Sigmoid colon (tissue), 7 donors: Measurements from ENCODE around the gene CD24. TPM values are rescaled to one million over a fixed set of nuclear protein-coding genes. Genes with fewer than 3 reads are reported as not detected.
"Not testable (repeated sequence)": the region's sequence is repeated elsewhere in the genome, so short reads cannot be mapped to it uniquely, and the experiment has no call there.

ENCODE experiments used
- DNase-seq: peaks from one replicate; pipeline ENCODE4 v3.0.0-alpha.2; 2019
- H3K27ac ChIP-seq, 4 donors: fragments of 200-600 bp; sonication (generic); one replicate each; pipeline ENCODE4 v1.5.1; 2016 to 2019; ENCODE audit warnings: mild to moderate bottlenecking in 1 of 4
- H3K27me3 ChIP-seq, 3 donors: fragments of 200-600 bp; sonication (generic); one replicate each; pipeline ENCODE4 v1.5.1; 2019; ENCODE audit warnings: mild to moderate bottlenecking in 1 of 3
- H3K36me3 ChIP-seq, 4 donors: fragments of 200-600 bp; sonication (generic); one replicate each; pipeline ENCODE4 v1.5.1; 2016 to 2019
- H3K4me1 ChIP-seq, 4 donors: fragments of 200-600 bp; sonication (generic); one replicate each; pipeline ENCODE4 v1.5.1; 2017 to 2019
- H3K4me3 ChIP-seq, 4 donors: fragments of 200-600 bp; sonication (generic); one replicate each; pipeline ENCODE4 v1.5.1; 2017 to 2019; ENCODE audit warnings: mild to moderate bottlenecking in 2 of 4, moderate library complexity in 1 of 4
- H3K9me3 ChIP-seq, 4 donors: fragments of 200-600 bp in 3 of 4; sonication (generic) in 3 of 4; one replicate each; pipeline versions ENCODE4 v1.5.1 to v1.6.1; 2013 to 2019
- CTCF ChIP-seq, 4 experiments: fragments of 450-650 bp in 3 of 4; fragments of 200-600 bp in 1 of 4; IDR thresholded peaks; one replicate each; pipeline ENCODE4 v1.5.1; 2016 to 2019; ENCODE audit warnings: antibody characterized with exemption in 4 of 4, mild to moderate bottlenecking in 3 of 4, moderate library complexity in 2 of 4
- EP300 ChIP-seq, 4 donors: sonication (generic); formaldehyde crosslinking; IDR thresholded peaks; one replicate each; pipeline ENCODE4 v1.6.1; 2017; ENCODE audit warnings: antibody characterized with exemption in 4 of 4
- POLR2A ChIP-seq, 2 donors: fragments of 450-650 bp; IDR thresholded peaks; one replicate each; pipeline ENCODE4 v1.6.1; 2016; ENCODE audit warnings: antibody characterized with exemption in 2 of 2, mild to moderate bottlenecking in 2 of 2, moderate library complexity in 2 of 2
- POLR2AphosphoS5 ChIP-seq, 4 donors: sonication (generic); formaldehyde crosslinking; IDR thresholded peaks; one replicate each; pipeline ENCODE4 v1.6.1; 2017; ENCODE audit warnings: antibody characterized with exemption in 4 of 4
- WGBS, 2 donors: extraction: QIAGEN DNeasy Blood & Tissue Kit; methylation state at CpG; one replicate each; pipeline ENCODE4 v1.1.7; 2013; 5-methylcytosine and 5-hydroxymethylcytosine counted together
- intact Hi-C: fragments of 100-400 bp; cut with DNase I; formaldehyde crosslinking; loops from one replicate; pipeline ENCODE4 v1.15.1; 2023
- polyA plus RNA-seq, 3 donors: library from polyadenylated mRNA; stranded (reverse); fragments of 200-250 nt; gene quantifications; one replicate each; pipeline ENCODE4 v1.2.3, GENCODE V29; 2013
- total RNA-seq, 4 donors: library from RNA; depleted of rRNA; stranded (reverse); fragments of >200 nt; gene quantifications; one replicate each; pipeline ENCODE4 v1.1.0, GENCODE V29; 2016
- donor health status: healthy with polysubstance abuse.
- donor health status: Bipolar disorder and iron deficiency.
- donor health status: healthy.

The CD24 gene
- total RNA-seq (10 to 100 TPM in 1 of 4 donors, 1 to 10 TPM in 3; 1.2 to 13.2 (median 3.9) TPM), polyA plus RNA-seq (1,000 to 10,000 TPM in 1 of 3 donors, 100 to 1,000 TPM in 2; 850 to 1,379 (median 865) TPM)

GRCh38 chr6:106974336-106974998 lies at the start of gene CD24:
CD24 (minus strand) TSS chr6:106974729; CDS start chr6:106974646, 83 bp downstream.
- intact Hi-C loops, result no loop called here
- Histone ChIP-seq H3K4me1 (peaks cover 0 to 27% (median 23%) of the 10 kb centered on the region in 4 donors), H3K9me3 (no peaks in the 10 kb centered on the region), H3K27ac (peak within 1 kb of the TSS in 1 of 4 donors; percentile 5), H3K36me3 (no peaks in the 10 kb centered on the region), H3K27me3 (peaks cover 24 to 70% (median 28%) of the 10 kb centered on the region in 3 donors), H3K4me3 (peak within 1 kb of the TSS; percentile 19 to 61 (median 48))
- DNase-seq, result no peak
- TF ChIP-seq EP300 (IDR thresholded peaks at IDR 0.05) (no peak), POLR2A (IDR thresholded peaks at IDR 0.05) (no peak), POLR2AphosphoS5 (IDR thresholded peaks at IDR 0.05) (peak in 1 of 4 donors; percentile 26), CTCF (IDR thresholded peaks at IDR 0.05) (no peak)
- WGBS, 2 donors, result 1% methylated on average over 73 of the region's 73 CpGs

- no peak for DNase-seq
- TF ChIP-seq EP300 (IDR thresholded peaks at IDR 0.05), result no peak
- TF ChIP-seq CTCF (IDR thresholded peaks at IDR 0.05), result no peak
- intact Hi-C loops, result no loop called here
- Histone ChIP-seq H3K36me3 (no peaks in the 10 kb centered on the region), H3K27me3 (no peaks in the 10 kb centered on the region), H3K27ac (no peak overlapping the region), H3K9me3 (no peaks in the 10 kb centered on the region), H3K4me1 (no peaks in the 10 kb centered on the region), H3K4me3 (no peak overlapping the region)
- 82 to 85% methylated on average over 1 of the region's 1 CpG for WGBS, 2 donors
Measured at GRCh38 chr6:107021446-107022185, 47.1 kb upstream of the CD24 start.

- no peak overlapping the region for H3K4me3 ChIP-seq
- no peak for DNase-seq
- WGBS, 2 donors, result 74 to 85% methylated on average over 4 of the region's 4 CpGs
- no peaks in the 10 kb centered on the region for H3K9me3 ChIP-seq
- TF ChIP-seq EP300 (IDR thresholded peaks at IDR 0.05) (no peak), CTCF (IDR thresholded peaks at IDR 0.05) (no peak), POLR2AphosphoS5 (IDR thresholded peaks at IDR 0.05) (no peak), POLR2A (IDR thresholded peaks at IDR 0.05) (no peak)
- intact Hi-C loops, result no loop called here
- no peaks in the 10 kb centered on the region for H3K36me3 ChIP-seq
- H3K27ac ChIP-seq, result no peak overlapping the region
- H3K27me3 ChIP-seq, result no peaks in the 10 kb centered on the region
- no peaks in the 10 kb centered on the region for H3K4me1 ChIP-seq
Measured at GRCh38 chr6:107020239-107020638, 45.7 kb upstream of the CD24 start.

GRCh38 chr6:107019628-107020027 lies 45.1 kb upstream of the CD24 start:
- H3K4me1 ChIP-seq, intact Hi-C loops, H3K27ac ChIP-seq, H3K36me3 ChIP-seq, H3K27me3 ChIP-seq, DNase-seq, H3K9me3 ChIP-seq, H3K4me3 ChIP-seq: not testable (repeated sequence)
- 53 to 78% methylated on average over 8 of the region's 8 CpGs for whole genome bisulfite sequencing, 2 donors

GRCh38 chr6:107019047-107019446 lies 44.5 kb upstream of the CD24 start:
- no peaks in the 10 kb centered on the region for H3K9me3 ChIP-seq
- H3K36me3 ChIP-seq, result no peaks in the 10 kb centered on the region
- H3K4me3 ChIP-seq, result no peak overlapping the region
- no peak overlapping the region for H3K27ac ChIP-seq
- H3K27me3 ChIP-seq, result no peaks in the 10 kb centered on the region
- TF ChIP-seq CTCF (IDR thresholded peaks at IDR 0.05) (no peak), POLR2AphosphoS5 (IDR thresholded peaks at IDR 0.05) (no peak), POLR2A (IDR thresholded peaks at IDR 0.05) (no peak), EP300 (IDR thresholded peaks at IDR 0.05) (no peak)
- WGBS, 2 donors, result 95 to 98% methylated on average over 5 of the region's 5 CpGs
- H3K4me1 ChIP-seq, result no peaks in the 10 kb centered on the region
- intact Hi-C loops, result no loop called here
- no peak for DNase-seq
